T-helper 1 cell treated with Interleukin-12 subunit alpha and Interleukin-12 subunit beta and Interleukin-4 antibody, amounts not matched to agents 30 μg/mL and 1 μg/mL, for 36 hours (primary cell): ENCODE data around the gene DCTD.

Source experiments
- H3K27ac Mint-ChIP-seq: one replicate; pipeline ENCODE4 v1.8.0; 2021; ENCODE audit warnings: mild to moderate bottlenecking, mixed read lengths
- H3K27me3 Mint-ChIP-seq: one replicate; pipeline ENCODE4 v1.8.0; 2021; ENCODE audit warnings: low read depth, mixed read lengths
- H3K36me3 Mint-ChIP-seq: one replicate; pipeline ENCODE4 v1.8.0; 2021; ENCODE audit warnings: low read depth, mixed read lengths
- H3K4me1 Mint-ChIP-seq: one replicate; pipeline ENCODE4 v1.8.0; 2021; ENCODE audit warnings: low read depth, mixed read lengths
- H3K4me3 Mint-ChIP-seq: one replicate; pipeline ENCODE4 v1.8.0; 2021; ENCODE audit warnings: mild to moderate bottlenecking, moderate library complexity, mixed read lengths
- H3K9me3 Mint-ChIP-seq: one replicate; pipeline ENCODE4 v1.8.0; 2021; ENCODE audit warnings: mixed read lengths

Gene DCTD

DNA sequence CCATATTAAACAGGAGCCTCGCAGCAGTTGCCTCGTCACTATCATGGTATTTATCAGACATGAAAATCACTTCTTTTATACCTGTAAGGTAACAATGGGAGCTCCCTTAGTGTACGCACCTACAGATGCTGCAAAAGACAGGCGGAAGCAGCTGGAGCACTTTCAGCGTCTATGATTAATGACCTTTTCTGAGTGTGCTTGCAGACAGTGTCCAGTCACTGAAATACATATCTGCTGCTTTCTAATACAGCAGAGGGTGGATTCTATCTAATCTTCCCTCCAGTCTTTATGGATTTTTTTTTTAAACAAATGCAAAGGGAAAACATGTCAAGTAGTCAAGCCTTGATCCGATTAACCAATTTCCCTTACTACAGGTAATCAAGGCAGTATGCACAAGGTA lies 24.1 kb downstream of the DCTD start:
- peaks cover 48% of the 10 kb centered on the region for H3K36me3 Mint-ChIP-seq
- H3K4me3 Mint-ChIP-seq = no peak overlapping the region
- no peaks in the 10 kb centered on the region for H3K9me3 Mint-ChIP-seq
- H3K27me3 Mint-ChIP-seq = no peaks in the 10 kb centered on the region
- no peaks in the 10 kb centered on the region for H3K4me1 Mint-ChIP-seq
- H3K27ac Mint-ChIP-seq = no peak overlapping the region

DNA sequence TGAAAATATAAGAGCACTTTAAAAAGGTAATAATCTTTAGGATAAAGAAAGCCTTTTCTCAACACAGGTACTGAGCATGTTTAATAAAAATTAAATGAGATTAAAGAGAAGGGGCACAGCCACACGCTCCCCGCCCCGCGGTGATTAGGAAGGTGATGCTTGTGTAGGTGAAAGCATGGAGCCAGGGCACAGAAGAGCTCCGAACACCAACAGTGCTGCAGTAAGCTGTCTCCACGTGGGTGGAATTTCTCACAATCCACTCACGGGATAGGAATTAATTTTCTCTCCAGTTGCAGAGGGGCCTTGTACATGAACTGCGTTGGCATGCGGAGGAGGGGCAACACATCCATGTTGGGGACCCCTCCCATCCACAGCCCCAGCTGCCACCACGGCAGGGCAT lies 27.0 kb downstream of the DCTD start:
- Mint-ChIP-seq H3K9me3 (peaks cover 3% of the 10 kb centered on the region), H3K27ac (no peak overlapping the region), H3K27me3 (no peaks in the 10 kb centered on the region), H3K4me1 (no peaks in the 10 kb centered on the region), H3K4me3 (no peak overlapping the region), H3K36me3 (peaks cover 62% of the 10 kb centered on the region)

DNA sequence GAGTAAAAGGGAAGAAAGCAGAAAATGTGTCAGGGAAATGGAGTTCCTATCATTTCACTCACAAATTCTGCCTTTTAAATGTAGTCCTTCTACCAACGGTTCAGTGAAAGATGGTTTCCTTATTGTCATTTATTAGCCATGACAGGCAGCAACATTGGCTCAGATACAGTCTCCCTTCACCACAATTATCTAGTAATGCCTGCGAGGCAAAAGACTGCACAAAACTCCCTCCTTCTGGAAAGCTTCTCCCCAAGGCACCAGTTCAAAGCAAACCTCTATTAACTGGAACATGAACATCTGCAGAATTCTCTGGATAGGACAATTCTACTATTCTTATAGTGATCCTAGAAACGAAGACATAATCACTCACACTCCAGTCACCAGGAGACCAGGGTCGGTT lies 28.3 kb downstream of the DCTD start:
- Mint-ChIP-seq H3K36me3 (peaks cover 59% of the 10 kb centered on the region), H3K9me3 (peaks cover 12% of the 10 kb centered on the region), H3K27me3 (no peaks in the 10 kb centered on the region), H3K4me3 (no peak overlapping the region), H3K27ac (no peak overlapping the region), H3K4me1 (no peaks in the 10 kb centered on the region)

DNA sequence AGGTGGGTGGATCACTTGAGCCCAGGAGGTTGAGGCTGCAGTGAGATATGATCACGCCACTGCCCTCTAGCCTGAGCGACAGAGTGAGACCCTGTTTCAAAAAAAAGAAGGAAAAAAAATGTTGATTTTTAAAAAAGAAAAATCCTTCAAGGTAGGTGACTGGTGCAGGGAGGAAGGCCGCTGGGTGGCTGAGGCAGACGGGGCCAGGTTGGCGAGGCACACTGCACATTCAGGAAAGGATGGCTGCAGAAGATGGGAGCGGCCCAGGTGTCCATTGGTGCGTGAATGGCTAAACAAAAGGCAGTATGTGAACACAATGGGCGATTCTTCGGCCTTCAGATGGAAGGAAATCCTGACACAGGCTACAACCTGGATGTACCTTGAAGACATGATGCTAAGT lies 30.4 kb downstream of the DCTD start:
- H3K4me3 Mint-ChIP-seq = no peak overlapping the region
- H3K27ac Mint-ChIP-seq = no peak overlapping the region
- H3K36me3 Mint-ChIP-seq = peaks cover 64% of the 10 kb centered on the region
- peaks cover 19% of the 10 kb centered on the region for H3K9me3 Mint-ChIP-seq
- no peaks in the 10 kb centered on the region for H3K27me3 Mint-ChIP-seq
- H3K4me1 Mint-ChIP-seq = no peaks in the 10 kb centered on the region

DNA sequence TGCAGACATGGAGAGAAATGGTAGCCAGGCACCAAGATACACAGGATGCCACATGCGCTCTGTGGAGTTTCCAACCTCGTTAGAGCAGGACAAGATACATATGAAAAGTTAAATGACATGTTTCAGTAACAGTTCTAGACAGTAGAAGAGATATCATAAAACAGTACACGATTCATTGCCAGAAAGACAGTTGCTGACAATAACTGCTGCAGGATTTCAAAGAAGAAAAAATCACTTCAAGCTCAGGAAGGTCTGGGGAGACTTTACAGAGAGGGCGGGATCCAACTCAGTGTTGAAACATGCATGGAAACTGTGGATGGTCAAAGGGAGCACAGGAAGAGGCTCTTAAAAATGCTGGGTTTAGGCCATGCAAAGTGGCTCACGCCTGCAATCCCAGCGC lies 31.0 kb downstream of the DCTD start:
- Mint-ChIP-seq H3K36me3 (peaks cover 60% of the 10 kb centered on the region), H3K4me1 (no peaks in the 10 kb centered on the region), H3K9me3 (peaks cover 19% of the 10 kb centered on the region), H3K27ac (no peak overlapping the region), H3K27me3 (no peaks in the 10 kb centered on the region), H3K4me3 (no peak overlapping the region)

DNA sequence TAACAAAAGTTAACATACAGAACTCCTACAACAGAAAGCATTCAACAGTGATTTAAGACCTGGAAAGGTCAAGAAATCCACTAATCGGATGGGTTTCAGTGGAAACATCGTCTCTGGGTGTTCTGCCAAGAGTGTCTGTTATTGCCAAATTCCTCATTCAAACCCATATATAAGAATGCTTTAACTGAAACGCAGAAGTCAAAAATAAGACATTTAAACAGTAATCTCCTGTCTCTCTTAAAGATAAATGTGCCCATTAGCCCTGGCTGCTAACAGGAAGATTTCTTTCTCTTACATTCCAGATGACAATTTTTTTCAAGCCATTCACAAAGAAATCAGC lies 31.5 kb downstream of the DCTD start:
- H3K27ac Mint-ChIP-seq = no peak overlapping the region
- H3K27me3 Mint-ChIP-seq = no peaks in the 10 kb centered on the region
- peaks cover 19% of the 10 kb centered on the region for H3K9me3 Mint-ChIP-seq
- no peaks in the 10 kb centered on the region for H3K4me1 Mint-ChIP-seq
- no peak overlapping the region for H3K4me3 Mint-ChIP-seq
- H3K36me3 Mint-ChIP-seq = peaks cover 55% of the 10 kb centered on the region

DNA sequence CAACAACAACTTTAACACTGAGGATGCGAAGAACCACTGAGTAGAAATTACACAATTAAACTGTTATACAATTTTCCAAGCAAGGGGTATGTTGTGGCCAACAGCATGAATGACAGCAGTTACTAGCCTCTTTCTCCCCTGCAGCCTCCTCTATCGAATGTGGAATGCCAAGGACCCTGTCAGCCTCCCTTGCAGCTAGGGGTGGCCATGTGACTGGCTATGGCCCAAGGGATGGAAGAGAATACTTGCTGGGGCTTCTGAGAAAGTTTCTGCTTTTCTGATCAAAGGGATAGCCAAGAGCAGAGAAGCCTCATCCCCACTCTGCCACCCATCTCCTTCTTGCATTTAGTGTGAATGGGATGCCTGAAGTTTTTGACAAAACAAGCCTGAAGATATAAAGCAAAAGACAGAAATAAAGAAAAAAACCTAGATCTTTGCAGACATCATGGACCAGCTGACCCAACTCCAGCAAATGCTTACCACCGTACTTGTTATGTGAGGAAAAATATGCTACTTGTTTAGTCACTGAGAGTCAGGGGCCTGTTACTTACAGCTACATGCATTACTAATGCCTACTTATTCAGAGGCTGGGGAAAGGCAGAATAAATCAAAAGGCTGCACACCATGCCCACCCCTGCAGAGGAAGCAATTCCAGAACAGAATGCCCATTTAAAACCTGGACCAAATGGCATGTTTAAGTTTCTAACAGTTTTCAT lies 32.0 kb downstream of the DCTD start:
- peaks cover 51% of the 10 kb centered on the region for H3K36me3 Mint-ChIP-seq
- no peaks in the 10 kb centered on the region for H3K27me3 Mint-ChIP-seq
- H3K4me3 Mint-ChIP-seq = no peak overlapping the region
- peaks cover 19% of the 10 kb centered on the region for H3K9me3 Mint-ChIP-seq
- H3K27ac Mint-ChIP-seq = no peak overlapping the region
- H3K4me1 Mint-ChIP-seq = no peaks in the 10 kb centered on the region

DNA sequence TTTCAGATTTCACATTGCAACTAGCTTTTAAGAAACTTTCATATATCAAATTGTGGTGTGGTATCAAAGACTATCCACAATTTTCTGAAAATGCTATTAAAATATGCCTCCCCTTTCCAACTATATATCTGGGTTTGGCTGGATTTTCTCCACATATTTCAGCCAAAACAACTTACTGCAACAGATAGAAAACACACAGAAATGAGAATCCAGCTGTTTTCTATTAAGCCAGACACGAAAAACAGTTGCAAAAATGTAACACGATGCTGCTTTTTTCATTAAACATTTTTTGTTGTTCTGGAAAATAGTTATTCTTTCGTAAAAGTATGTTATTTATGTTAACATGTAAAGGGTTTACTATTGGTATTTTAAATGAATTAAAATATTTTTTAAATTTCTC lies 33.1 kb downstream of the DCTD start:
- H3K9me3 Mint-ChIP-seq = peaks cover 19% of the 10 kb centered on the region
- H3K4me1 Mint-ChIP-seq = no peaks in the 10 kb centered on the region
- peaks cover 43% of the 10 kb centered on the region for H3K36me3 Mint-ChIP-seq
- H3K4me3 Mint-ChIP-seq = no peak overlapping the region
- H3K27ac Mint-ChIP-seq = no peak overlapping the region
- H3K27me3 Mint-ChIP-seq = no peaks in the 10 kb centered on the region

DNA sequence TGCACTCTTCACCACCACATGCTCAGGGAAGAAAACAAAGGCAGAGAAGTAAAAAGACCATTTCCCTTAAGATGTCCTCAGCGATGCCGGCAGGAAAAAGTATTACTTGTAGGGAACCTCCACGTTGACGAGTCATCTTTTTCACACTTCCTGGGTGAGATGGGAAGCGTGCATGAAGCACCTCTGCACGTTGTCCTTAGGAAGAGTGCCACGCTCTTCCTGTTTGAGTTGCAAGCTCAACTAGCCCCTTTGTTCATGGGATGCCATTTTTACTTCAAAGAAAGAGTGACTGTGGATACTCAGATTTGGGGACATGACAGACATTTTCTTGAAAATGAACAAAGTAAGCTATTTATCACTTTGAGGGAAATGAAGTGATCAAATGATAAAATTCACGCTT lies 33.8 kb downstream of the DCTD start:
- peaks cover 37% of the 10 kb centered on the region for H3K36me3 Mint-ChIP-seq

DNA sequence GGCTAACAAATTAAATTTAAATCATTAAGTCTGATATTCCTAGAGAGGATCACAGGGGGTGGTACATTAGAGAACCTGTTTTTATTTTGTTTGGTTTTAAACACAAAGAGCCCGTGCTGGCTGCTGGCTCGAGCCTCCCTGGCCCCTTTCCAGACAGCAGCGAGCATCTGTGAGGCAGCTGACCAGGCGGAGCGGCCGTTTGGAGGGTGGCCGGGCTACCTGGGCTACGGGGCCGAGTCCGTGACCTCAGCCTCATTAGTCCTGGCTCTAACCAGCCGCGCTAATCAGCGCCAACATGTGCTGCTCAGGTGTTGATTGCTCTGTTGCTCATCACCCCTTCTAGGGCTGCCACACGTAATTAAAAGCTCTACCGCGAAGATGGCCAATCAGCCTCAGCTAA lies 35.3 kb downstream of the DCTD start:
- no peaks in the 10 kb centered on the region for H3K27me3 Mint-ChIP-seq
- H3K27ac Mint-ChIP-seq = no peak overlapping the region
- no peaks in the 10 kb centered on the region for H3K4me1 Mint-ChIP-seq
- H3K9me3 Mint-ChIP-seq = peaks cover 19% of the 10 kb centered on the region
- H3K36me3 Mint-ChIP-seq = peaks cover 33% of the 10 kb centered on the region
- H3K4me3 Mint-ChIP-seq = no peak overlapping the region

More for the DNA sequence above, 33.8 kb downstream of the DCTD start:
- H3K4me3 Mint-ChIP-seq = no peak overlapping the region
- H3K27ac Mint-ChIP-seq = no peak overlapping the region
- no peaks in the 10 kb centered on the region for H3K4me1 Mint-ChIP-seq
- no peaks in the 10 kb centered on the region for H3K27me3 Mint-ChIP-seq
- peaks cover 19% of the 10 kb centered on the region for H3K9me3 Mint-ChIP-seq

DNA sequence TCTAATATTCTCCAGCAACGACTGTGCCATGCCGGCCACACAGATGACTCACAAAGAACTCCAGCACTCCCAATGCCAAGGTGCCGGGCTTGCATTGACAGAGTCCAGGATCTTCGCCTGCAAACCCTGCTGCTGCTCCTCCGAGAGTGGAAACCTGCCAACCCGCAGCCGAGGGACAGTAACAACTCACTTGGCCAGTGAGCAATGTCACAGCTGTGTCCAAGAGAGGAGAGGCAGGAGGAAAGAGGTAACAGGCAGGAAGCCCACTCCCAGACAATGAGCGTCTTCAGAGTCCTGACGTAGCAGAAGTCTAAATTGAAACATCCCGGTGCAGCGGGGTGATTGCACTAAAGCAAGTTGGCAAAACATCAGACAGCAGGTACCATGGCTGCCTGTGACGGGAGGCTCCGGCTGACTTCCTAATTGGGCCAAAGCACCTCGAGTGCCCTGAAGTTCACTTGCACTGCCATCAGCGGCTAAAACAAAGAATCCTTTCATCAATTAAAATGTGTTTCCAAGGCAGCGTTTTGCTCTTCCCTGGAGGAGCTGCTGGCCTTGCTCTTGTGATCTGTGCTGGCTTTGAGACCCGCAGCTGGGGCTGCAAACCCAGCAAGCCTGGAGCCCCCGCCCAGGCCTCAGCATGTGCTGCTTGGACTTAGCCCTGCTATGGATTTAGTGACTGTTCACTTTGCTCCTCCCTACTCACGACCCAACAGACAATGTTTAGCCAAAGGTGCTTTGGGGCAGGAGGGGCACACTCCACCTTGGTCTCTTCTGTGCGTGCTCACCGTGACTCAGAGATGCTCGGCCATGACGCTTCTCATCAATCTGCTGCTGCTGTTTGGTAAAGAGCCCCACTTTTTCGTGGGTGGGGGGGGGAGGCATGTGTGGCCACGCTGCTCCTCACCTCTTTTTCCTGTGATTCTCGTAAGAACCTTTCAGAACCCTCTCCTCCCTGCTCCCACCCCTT lies 36.5 kb downstream of the DCTD start:
- Mint-ChIP-seq H3K4me3 (no peak overlapping the region), H3K9me3 (peaks cover 19% of the 10 kb centered on the region), H3K4me1 (no peaks in the 10 kb centered on the region), H3K36me3 (peaks cover 23% of the 10 kb centered on the region), H3K27ac (no peak overlapping the region), H3K27me3 (no peaks in the 10 kb centered on the region)

DNA sequence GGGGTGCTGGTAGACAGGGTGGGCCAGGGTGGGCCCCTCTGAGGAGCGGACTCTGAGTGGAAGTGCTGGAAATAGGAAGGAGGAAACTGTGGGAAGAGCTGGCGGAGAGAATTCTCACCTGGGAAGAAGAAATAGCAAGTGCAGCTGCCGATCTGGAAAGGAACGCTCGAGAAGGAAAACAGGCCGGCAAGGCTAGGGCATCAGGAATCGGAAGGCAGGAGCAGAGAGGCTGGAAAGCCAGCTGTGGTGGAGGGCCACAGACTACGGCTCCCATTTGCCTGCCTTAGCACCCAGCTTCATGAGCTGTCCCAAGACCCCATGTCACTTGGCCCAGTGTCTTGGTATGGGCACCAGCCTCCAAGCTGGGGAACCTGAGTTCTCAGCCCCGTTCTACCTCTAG lies 37.3 kb downstream of the DCTD start:
- Mint-ChIP-seq H3K27me3 (no peaks in the 10 kb centered on the region), H3K4me3 (no peak overlapping the region), H3K36me3 (peaks cover 17% of the 10 kb centered on the region), H3K4me1 (no peaks in the 10 kb centered on the region), H3K9me3 (peaks cover 13% of the 10 kb centered on the region), H3K27ac (no peak overlapping the region)

DNA sequence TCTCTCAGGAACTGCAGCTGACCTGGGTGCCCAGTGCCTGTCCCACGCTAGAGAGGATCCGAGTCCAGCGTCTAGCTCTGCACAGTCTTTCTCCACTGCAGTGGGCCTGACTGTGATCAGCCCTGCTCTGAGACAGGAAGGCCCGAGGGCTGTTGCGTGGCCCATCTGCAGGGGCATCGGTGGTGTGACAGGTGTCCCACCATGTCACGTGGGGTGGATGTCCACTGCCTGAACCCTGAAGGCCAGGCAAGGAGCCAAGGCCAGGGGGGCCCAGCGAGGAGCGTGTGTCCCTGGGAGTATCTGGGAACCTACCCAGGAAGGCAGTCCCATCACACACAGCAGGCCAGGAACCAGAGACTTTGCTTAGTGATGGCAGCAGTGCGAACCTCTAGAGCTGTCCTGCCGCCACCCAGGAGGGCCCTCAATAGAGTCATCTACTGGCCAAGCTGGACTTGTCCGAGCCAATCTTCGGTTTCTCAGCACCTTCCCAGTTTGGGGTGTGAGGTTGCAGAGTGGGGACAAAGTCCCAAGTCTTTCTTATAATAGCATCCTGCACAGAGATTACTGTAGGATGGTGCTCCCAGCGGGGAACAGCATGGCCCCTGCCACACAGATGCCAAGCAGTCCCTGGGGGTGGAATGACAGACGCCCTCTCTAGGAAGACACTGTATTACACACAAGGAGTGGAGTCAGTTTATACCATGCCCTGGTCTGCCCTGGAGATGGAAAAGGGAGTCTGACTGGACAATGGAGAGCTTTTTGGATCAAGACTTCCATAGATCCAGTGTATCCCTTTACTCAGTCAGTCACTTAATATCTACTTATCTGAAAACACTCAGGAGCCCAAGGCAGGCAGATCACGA lies 38.3 kb downstream of the DCTD start:
- no peak overlapping the region for H3K27ac Mint-ChIP-seq

DNA sequence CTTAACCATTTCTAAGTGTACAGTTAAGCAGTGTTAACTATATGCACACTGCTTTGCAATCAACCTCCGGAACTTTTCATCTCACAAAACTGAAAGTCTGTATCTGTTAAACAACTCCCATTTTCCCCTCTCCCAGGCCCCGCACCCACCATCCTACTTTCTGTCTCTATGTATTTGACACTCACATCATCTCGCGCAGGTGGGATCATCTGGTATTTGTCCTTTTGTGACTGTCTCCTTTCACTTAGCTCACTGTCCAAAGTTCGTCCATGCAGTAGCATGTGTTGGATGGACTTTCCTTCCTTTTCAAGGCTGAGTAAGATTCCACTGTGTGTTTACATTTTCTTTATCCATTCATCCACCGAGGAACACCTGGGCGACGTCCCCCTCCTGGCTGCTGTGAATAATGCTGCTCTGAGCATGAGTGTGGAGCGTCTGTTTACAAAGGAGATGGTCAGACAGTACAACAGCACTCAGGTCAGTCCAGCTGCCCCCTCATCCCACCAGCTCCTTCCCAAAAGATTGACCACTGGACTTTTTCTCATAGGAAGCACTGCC lies 39.8 kb downstream of the DCTD start:
- Mint-ChIP-seq H3K4me1 (no peaks in the 10 kb centered on the region), H3K27me3 (no peaks in the 10 kb centered on the region), H3K27ac (no peak overlapping the region), H3K9me3 (no peaks in the 10 kb centered on the region), H3K4me3 (no peak overlapping the region), H3K36me3 (no peaks in the 10 kb centered on the region)

More for the DNA sequence above, 38.3 kb downstream of the DCTD start:
- H3K27me3 Mint-ChIP-seq = no peaks in the 10 kb centered on the region
- H3K36me3 Mint-ChIP-seq = peaks cover 12% of the 10 kb centered on the region
- H3K9me3 Mint-ChIP-seq = peaks cover 7% of the 10 kb centered on the region
- no peak overlapping the region for H3K4me3 Mint-ChIP-seq
- H3K4me1 Mint-ChIP-seq = no peaks in the 10 kb centered on the region
